HG02884 (cell line): Measurements from ENCODE around the gene SCCPDH.
"Not testable (repeated sequence)": the region's sequence is repeated elsewhere in the genome, so short reads cannot be mapped to it uniquely, and the experiment has no call there.

ENCODE experiments used
- ATAC-seq: cut with Tn5 transposase; IDR thresholded peaks from one replicate; pipeline ENCODE4 v1.9.1; 2021; ENCODE audit warnings: mild to moderate bottlenecking, moderate library complexity; ENCODE audit not compliant: unreplicated experiment

SCCPDH gene

DNA sequence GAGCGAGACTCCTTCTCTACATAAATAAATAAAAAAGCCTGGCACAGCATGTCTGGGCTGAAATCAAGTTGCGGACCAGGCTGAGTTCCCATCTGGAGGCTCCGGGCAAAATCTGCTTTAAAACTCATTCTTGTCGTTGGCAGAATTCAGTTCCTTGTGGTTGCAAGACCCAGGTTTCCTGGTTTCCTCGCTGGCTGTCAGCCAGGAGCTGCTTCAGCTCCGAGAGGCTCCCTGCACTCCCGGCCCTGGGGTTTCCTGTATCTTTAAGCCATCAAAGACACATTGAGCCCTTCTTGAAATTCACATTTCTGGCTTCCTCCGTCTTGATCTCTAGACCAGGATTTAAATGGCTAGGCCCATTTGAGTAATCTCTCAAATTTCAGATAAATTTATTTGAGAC is 20.6 kb upstream of the SCCPDH start:
- no peak for ATAC-seq

DNA sequence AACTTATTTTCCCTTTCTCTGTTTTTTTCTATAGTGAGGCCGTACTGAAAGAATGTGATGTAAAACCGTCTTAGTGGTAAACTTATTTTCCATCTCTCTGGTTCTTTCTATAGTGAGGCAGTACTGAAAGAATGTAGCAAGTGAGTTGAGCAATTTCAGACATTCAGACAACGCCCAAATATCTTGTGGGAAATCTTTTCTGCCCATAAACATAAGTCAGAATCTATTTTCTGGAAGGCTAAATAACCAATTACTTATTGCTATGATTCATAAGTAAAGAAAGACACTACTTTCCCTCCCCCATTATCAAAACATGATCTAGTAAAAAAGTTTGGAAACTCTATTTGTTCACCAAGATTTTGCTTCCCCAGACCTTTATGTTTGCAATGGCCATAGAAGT is 18.8 kb upstream of the SCCPDH start:
- no peak for ATAC-seq

DNA sequence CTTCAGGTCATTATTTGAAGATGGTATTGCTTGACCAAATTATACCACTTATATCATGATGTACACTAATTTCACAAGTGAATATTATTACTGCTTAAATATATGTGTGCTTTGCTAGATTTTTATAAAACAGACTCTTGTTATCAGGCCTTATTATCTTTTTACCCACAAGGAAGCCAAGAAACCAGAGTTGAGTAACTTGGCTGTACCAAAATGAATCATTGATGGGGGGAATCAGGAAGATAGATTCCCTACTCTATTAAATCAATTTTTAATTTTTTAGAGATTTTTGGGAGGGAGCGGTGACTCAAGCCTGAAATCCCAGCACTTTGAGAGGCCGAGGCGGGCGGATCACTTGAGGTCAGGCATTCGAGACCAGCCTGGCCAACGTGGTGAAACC is 16.0 kb upstream of the SCCPDH start:
- ATAC-seq: no peak

DNA sequence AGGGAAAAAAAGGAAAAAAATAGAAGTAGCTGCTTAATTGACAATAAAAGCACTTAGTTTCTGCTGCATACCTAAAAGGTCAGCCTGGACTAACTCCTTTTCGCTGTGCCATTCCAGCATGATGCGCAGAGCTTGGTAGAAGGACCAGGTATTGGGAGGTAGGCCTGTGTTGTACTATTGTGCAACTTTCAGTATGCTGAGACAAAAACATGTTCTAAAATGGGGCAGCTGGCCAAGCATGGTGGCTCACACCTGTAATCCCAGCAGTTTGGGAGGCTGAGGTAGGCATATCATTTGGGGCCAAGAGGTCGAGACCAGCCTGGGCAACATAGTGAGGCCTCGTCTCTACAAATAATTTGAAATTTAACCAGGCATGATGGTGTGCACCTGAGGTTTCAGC is 15.0 kb upstream of the SCCPDH start:
- no peak for ATAC-seq

DNA sequence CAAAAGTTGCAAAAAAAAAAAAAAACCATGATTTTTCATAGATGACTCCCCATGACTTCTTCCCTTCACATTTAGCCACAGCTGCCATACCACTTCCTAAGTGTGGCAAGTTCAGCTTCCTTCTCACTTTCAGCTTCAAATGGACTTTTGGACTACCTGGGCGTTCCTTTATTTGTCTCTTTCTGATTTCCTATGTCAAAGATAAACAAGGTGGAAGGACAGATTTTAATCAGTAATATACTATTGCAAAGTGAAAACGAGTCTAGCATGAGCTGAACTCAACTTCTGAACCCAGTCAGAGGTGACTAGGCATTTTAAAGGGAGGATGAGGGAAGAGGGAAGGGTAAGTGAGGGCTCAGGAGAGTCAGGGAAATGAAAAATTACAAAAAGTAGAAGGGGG is 14.4 kb upstream of the SCCPDH start:
- ATAC-seq: no peak

DNA sequence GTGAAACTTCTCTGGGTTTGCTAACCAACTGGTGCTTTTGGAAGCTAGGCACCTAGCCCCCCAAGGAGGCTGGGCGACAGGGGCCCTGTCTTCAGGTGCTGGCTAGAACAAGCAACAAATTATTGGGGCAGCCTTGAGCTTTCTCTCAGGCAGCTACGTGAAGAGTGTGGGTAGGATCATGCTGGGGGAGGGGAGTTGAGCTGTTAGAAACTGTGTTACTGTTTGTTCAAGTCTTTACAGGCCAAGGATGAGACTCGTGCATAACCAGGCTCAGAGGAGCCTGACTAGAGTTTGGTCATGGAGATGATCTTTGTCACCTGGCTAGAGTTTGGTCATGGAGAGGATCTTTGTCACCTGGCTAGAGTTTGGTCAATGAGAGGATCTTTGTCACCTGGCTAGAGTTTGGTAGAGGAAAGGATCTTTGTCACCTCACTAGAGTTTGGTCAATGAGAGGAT is 12.6 kb upstream of the SCCPDH start:
- no peak for ATAC-seq

DNA sequence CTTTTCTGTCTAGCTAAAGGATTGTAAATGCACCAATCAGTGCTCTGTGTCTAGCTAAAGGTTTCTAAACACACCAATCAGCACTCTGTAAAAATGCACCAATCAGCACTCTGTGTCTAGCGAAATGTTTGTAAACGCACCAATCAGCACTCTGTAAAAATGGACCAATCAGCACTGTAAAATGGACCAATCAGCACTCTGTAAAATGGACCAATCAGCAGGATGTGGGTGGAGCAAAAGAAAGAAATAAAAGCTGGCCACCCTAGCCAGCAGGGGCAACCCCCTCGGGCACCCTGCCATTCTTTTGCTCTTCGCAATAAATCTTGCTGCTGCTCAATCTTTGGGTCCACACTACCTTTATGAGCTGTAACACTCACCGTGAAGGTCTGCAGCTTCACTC is 11.8 kb upstream of the SCCPDH start:
- not testable (repeated sequence) for ATAC-seq

DNA sequence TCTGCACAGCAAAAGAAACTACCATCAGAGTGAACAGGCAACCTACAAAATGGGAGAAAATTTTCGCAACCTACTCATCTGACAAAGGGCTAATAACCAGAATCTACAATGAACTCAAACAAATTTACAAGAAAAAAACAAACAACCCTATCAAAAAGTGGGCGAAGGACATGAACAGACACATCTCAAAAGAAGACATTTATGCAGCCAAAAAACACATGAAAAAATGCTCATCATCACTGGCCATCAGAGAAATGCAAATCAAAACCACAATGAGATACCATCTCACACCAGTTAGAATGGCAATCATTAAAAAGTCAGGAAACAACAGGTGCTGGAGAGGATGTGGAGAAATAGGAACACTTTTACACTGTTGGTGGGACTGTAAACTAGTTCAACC is 4.8 kb upstream of the SCCPDH start:
- ATAC-seq: not testable (repeated sequence)

DNA sequence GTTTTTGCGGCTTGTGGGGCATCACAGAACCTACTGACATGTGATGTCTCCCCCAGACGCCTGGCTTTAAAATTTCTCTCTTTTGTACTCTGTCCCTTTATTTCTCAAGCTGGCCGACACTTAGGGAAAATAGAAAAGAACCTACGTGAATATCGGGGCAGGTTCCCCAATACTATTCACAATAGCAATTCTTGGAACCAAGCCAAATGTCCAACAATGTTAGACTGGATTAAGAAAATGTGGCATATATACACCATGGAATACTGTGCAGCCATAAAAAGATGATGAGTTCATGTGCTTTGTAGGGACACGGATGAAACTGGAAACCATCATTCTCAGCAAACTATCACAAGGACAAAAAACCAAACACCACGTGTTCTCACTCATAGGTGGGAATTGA is 3.4 kb upstream of the SCCPDH start:
- ATAC-seq: not testable (repeated sequence)

DNA sequence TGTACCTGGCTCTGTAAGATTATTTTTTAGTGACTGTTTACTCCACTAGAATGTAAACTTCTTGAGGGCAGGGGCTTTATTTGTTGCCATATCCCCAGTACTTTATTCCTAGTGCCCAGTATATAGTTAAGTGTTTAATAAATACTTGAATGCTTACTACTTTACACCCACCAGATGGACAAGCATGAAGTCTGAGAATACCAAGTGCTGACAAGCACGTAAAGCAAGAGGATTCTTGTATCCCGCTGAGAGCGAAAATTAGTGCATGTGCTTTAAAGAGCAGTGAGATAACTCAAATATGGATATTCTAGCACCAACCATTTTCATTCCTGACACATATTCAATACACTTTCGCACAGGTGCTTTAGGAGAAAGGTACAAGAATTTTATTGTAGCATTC is 1.5 kb upstream of the SCCPDH start:
- no peak for ATAC-seq

DNA sequence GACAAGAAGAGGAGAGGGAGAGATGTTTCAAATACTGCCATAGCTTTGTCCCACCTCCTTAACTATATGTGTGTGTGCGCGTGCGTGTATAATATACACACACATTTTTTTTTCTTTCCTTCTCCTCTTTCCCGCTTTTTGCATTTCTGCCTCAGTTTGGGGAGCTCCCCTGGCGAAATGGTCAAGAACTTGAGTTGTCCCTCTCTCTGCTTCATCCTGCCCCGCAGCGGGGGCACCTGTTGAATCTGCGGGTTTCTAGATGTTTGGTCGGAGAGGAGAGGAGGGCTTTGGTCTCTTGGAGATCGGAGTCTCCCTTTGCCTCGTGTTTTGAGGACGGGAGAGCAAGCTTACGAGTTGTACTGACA is 504 bp downstream of the SCCPDH start:
- ATAC-seq: peak; percentile 34

DNA sequence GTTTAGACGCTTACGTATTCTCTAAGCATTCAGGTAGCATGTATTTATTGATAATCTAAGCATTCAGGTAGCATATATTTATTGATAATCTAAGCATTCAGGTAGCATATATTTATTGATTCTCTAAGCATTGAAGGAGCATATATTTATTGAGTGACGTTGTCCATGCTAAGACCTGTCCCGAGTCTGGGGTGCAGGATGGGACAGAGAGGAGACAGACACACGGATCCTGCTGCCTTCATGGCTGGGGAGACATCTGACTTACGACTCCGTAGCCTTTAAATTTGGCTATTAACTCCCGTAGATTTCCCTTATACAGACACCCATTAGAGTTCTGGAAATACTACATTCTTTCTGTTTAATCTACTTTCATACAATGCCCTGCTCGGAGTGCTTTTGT is 982 bp downstream of the SCCPDH start:
- ATAC-seq: no peak

DNA sequence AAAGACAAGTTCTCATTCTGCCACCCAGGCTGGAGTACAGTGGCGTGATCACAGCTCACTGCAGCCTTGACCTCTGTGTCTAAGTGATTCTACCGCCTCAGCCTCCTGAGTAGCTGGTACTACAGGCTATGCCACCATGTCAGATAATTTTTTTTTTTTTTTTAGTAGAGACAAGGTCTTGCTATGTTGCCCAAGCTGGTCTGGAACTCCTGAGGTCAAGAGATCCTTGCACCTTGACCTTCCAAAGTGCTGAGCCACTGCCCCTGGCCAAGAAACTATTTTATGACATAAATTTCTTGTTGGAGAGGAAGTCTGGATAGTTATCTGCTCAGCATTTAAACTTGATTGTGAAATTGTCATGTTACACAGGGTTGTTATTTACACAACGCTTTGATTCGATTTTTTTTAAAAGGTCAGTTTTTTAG is 2.1 kb downstream of the SCCPDH start:
- no peak for ATAC-seq

DNA sequence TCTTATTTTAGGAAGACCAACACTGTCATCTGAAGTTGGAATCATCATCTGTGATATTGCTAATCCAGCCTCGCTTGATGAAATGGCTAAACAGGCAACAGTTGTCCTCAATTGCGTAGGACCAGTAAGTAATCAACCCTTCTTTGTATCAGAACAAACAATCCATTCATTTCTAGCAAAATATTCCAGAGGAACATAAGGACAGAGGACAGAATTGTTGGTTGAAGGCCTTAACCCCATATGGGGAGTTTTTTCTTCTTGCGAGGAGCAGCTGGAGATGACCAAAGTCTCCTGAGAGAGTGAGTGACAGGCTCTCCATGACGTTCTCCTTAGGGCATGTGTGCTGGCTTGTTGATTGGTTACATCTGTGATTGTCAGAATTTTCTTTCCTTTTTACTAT is 2.7 kb downstream of the SCCPDH start:
- no peak for ATAC-seq

DNA sequence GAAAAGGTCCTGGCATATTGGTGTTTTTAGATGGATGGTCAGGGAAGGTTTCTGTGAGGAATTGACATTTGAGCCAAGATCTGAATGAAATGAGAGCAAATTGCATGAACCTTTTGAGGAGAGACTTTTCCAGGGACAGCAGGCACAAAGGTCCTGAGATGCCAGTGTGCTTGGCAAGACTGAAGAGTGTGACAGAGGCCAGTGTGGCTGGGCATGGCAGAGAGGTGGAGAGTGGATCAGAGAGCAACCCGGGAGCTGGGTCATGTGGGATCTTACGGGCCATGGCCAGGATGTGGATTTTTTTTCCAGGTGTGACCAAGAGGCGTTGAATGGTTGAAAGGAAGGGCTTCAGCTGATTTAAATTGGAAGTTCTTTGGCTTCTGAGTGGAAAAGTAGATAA is 3.4 kb downstream of the SCCPDH start:
- ATAC-seq: no peak

DNA sequence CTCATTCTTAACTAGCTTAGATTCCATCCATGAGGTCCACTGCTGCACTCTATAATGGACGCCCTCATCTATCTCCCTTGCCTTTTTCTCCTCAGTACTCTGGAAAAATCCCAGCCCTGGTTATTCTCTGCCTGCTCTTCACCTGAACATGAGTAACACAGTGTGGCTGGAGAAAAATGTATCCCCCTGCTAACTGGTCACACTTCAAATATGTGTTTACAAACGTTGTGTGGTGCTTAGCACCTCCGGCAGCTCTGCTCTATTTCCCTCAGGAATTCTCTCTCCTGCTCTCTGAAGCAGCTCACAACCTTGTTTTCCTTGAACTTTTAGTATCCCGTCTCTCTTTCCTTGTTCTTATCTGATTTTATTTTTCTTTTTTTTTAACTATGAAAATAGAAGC is 4.1 kb downstream of the SCCPDH start:
- no peak for ATAC-seq

DNA sequence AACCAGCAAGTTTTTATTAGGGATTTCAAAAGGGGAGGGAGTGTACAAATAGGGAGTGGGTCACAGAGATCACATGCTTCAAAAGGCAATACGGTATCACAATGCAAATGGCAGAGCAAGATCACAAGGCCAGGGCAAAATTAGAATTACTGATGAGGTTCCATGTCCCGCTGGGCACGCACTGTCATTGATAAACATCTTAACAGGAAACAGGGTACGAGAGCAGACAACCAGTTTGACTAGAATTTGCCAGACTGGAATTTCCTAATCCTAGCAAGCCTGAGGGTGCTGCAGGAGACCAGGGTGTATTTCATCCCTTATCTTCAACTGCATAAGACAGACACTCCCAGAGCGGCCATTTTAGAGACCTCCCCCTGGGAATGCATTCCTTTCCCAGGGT is 4.8 kb downstream of the SCCPDH start:
- not testable (repeated sequence) for ATAC-seq

DNA sequence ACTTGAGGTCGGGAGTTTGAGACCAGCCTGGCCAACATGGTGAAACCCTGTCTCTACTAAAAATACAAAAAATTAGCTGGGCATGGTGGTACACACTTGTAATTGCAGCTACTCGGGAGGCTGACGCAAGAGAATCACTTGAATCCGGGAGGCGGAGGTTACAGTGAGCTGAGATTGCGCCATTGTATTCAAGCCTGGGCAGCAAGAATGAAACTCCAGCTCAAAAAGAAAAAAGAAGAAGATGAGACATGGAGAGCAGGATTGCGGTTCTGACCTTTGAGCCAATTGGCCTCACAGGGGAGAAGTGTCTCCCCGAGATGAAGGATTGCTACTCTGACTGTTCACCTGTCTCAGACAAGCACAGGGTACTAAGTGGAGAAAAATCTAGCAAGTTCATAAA is 6.6 kb downstream of the SCCPDH start:
- ATAC-seq: no peak

DNA sequence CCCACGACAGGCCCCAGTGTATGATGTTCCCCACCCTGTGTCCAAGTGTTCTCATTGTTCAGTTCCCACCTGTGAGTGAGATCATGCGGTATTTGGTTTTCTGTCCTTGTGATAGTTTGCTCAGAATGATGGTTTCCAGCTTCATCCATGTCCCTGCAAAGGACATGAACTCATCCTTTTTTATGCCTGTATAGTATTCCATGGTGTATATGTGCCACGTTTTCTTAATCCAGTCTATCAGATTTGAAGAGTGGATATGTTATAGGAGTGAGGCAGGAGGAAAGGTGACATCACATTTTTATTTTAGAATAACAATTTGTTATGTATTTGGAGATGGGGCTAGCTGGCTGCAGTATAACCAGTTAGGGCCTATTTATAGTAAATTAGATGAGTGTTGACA is 7.7 kb downstream of the SCCPDH start:
- ATAC-seq: not testable (repeated sequence)

DNA sequence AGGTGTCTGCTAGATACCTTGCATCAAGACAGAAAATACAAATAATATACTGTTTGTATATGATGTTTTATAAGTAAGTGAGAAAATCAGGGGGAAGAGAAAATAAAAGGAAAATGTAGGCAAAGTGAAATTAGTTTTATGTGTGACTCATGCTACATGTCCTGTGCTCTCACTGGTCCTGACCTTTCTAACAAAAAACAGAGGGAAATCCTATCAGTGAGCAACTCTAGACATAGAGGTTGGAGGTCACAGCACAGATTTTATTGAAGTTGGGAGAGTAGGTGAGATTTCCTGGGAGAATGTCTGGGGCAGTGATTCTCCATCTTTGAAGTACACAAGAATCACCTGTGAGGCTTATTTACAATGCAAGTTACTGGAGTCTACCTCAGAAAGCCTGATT is 9.5 kb downstream of the SCCPDH start:
- ATAC-seq: no peak

DNA sequence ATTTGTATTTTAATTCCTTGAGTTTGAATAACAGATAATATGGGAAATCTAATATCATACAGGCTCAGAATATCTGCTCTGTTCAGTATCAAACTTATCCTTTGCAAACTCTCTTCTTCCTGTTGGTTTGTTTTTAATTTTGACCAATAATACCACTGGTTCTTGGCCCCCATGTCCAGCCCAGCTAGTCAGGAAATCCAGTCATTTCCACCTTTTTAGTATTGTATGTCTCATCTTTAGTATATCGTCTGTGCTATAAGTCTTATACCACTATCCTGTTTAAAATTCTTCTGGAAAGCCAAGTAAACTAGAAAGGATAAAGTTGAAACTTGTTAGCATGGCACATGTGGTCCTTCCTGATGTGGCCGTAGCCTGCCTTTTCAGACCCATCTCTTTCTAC is 10.7 kb downstream of the SCCPDH start:
- no peak for ATAC-seq

DNA sequence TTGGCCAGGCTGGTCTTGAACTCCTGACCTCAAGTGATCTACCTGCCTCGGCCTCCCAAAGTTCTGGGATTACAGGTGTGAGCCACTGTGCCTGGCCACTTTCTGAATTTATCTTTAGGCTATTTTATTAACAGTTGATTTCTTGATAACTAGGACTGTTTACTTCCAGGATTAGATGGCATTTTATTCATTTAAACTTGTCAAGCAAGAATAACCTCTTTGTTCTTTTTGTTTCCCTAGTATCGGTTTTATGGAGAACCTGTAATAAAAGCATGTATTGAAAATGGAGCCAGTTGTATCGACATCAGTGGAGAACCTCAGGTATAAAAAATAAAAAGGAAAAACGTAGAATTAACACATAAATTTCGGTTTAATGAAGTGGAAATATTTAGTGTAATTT is 11.5 kb downstream of the SCCPDH start:
- no peak for ATAC-seq

DNA sequence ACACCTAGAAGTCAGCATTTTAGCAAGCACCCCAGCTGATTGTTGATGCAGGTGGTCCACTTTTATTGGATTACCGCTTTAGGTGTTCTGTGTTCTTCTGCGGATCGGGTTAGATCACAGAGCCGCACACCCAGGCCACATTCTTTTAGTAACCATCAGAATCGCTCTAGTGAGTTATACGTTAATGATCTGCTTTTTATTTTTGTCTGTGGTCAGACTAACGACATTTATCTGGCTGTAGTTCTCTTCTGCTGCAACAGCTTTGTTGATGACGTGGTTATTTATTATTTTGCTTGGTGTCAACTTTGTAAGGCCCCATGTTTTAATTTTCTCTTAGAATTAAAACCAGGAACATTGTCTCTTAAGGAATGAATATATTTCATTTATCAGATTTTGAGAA is 18.2 kb downstream of the SCCPDH start:
- ATAC-seq: no peak

DNA sequence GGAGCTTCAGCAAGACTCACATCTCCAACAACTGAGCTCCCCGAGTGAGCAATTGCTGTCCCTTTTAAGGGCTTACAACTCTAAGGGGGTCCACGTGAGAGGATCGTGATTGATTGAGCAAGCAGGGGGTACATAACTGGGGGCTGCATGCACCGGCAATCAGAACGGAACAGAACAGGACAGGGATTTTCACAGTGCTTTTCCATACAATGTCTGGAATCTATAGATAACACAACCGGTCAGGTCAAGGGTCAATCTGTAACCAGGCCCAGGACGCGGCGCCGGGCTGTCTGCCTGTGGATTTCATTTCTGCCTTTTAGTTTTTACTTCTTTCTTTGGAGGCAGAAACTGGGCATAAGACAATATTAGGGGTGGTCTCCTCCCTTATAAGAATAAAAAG is 21.9 kb downstream of the SCCPDH start:
- ATAC-seq: not testable (repeated sequence)
